GM21367 (cell line): Measurements from ENCODE around the gene AFAP1L1.

ENCODE experiments used
- ATAC-seq: cut with Tn5 transposase; IDR thresholded peaks from one replicate; pipeline ENCODE4 v1.9.1; 2021; ENCODE audit not compliant: unreplicated experiment

The AFAP1L1 gene

DNA sequence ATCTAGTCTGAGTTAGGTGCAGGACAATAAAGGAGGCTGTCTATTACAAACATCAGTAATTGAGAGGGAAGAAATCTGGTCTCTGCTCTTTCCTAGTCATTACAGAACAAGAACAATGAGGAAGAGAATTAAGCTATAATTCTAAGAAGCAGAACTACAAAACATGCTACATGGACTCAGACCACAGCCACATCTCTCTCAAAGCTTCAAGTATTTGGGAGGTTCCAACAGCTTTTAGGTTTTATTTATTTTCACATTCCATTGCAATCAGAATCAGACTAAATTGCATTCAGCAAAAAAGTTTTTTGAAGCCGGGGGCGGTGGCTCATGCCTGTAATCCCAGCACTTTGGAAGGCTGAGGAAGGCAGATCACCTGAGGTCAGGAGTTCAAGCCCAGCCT, 72.5 kb downstream of the AFAP1L1 start:
- ATAC-seq, result no peak

DNA sequence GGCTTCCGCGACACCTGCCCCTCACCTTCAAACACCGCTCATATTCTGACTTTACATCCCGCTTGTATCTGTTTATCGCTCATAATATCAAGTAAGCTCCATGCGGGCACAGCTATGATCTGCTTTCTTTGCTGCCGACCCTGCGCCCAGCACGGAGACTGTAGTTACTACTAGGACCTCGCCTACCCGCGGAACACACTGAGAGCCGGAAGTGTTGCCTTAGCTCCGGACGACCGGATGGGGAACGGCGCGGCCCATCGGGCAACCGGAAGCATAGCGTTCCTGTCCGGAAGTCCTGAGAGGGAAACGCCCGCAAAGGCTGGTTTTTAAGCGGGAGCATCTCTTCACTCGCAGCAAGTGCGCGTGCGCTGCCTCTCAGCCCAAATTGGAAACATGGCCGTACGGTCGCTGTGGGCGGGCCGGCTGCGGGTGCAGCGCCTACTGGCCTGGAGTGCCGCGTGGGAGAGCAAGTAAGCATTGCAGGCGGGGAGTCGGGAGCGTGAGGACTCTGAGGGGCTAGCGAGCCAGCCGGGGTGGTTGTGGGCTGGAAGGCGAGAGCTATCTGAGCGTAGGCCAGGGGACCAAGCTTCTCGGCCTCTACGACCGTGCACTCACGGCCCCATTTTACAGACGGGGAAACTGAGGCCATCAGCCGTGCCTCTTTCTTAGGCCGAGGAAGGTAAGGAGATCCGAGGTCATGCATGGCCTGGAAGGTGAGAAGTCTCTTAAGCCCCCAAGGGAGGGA, 73.7 kb downstream of the AFAP1L1 start, which contains the start of gene GRPEL2:
TSS of gene GRPEL2 (plus strand) at position 353 of the 745 bp plus-strand sequence. CDS start at position 394, 41 bp downstream.
- ATAC-seq, result peak; percentile 96

GRCh38 chr5:149345892-149346222, 74.2 kb downstream of the AFAP1L1 start:
- ATAC-seq, result no peak

GRCh38 chr5:149348518-149348917, 76.9 kb downstream of the AFAP1L1 start:
- no peak for ATAC-seq

DNA sequence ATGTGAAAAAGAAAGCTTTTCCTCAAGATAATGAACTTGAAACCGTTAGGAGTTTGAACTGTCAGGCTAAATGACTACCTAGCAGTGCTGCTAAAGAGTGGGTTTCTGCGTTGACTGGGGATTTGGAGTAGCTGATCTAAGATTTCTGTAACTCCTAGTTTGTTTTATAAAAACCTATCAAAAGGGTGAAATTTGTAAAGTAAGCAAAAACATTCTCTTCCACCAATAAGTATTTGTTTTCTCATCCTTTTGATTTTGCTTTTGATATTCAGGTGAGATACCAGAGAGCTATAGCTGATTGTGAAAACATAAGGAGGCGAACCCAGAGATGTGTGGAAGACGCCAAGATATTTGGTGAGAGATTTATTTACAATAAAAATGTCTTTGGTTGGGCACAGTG, 77.7 kb downstream of the AFAP1L1 start:
- no peak for ATAC-seq

DNA sequence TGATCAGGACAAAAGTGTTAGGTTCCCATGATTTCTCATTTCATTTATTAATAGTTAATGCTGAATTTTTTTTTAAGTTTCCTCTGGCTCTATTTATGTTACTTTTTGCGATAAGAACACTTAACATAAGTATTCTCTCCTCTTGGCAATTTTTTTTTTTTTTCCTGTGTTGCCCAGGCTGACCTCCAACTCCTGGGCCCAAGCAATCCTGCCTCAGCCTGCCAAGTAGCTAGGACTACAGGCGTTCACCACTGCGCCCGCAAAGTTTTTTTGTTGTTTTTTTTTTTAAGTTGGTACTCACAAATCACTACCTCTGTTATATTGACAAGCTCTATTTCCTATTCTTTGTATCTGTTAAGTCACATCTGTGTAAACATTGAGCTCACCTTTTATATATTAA, 80.5 kb downstream of the AFAP1L1 start:
- ATAC-seq, result no peak

GRCh38 chr5:149353911-149354310, 82.3 kb downstream of the AFAP1L1 start:
- no peak for ATAC-seq

DNA sequence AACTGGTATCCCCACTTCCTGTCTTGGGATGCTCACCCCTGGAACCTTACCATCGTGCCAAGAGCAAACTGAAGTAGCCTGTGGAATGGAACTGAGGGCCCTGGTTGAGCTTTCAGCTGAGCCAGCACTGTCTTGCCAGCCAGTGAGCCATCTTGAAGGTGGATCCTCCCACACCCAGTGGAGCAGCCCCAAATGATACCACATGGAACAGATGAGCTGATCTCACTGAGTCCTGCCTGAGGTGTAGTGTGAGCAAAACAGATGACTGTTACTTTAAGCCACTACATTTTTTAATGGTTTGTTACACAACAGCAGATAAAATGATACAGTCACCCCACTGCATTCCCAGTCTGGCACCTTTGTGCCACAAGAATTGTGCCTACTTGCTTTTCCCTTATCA, 84.0 kb downstream of the AFAP1L1 start:
- ATAC-seq, result no peak

- no peak for ATAC-seq
These were observed 84.7 kb downstream of the AFAP1L1 start for GRCh38 chr5:149356391-149356790.

DNA sequence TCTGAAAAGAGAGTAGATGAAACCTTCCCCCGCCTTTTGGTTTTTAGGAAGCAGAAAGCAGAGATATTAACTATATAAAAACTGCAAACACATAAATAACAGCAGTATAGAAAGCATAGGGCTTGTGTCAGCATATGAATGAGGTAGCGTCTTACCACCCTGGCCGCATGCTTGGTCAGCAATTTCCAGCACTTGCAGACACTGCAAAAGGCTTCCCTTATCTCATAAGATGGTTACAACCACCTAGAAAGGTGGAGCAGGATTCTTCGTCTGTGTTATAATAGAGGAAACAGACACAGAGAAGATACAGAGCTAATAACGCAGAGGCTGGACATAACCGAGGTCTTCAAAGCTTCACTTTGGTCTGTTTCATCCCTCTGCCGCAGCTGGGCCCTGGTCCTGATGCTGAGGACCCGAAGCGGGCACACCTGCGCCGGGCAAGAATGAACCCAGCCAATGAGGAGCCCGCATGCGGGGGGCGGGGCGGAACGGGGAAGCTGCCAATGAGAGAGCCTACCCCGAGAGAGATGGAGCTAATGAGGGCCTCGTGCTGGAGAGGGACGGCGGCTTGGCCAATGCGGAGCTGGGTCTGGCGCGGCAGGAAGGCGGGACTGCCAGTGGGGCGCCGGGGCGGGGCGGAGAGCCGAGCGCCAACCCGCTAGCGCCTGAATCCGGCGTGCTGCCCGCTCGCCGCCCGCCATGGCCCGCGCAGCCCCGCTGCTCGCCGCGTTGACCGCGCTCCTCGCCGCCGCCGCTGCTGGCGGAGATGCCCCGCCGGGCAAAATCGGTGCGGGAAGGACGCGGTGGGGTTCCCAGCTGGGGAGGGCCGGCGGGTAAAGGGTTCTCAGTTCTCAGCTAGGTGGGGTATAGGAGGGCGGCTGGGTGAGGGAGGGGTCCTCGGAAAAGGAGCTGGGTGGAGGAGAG, 86.0 kb downstream of the AFAP1L1 start, which contains the start of gene PCYOX1L:
TSS of gene PCYOX1L (plus strand) at position 677 of the 924 bp plus-strand sequence. CDS start at position 700, 23 bp downstream.
- peak; percentile 99 for ATAC-seq

DNA sequence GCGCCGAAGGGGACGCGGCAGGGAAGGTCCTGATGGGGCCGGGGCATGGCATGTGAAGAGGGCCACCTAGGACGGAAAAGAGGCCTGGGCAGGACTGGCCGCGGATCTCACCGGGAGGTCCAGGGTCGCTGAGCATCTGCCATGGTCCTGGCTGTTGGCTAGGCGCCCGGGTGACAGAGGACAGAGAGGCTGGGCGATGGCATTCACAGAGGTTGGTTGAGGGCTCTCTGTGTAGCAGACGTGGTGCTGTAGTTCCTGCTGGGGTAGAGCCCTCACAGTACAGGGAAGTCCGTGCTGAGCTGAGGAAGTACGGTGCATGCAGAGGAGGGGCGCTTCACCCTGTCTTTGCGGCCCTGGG, 86.6 kb downstream of the AFAP1L1 start:
- peak; percentile 4 for ATAC-seq

GRCh38 chr5:149358868-149359495, 87.3 kb downstream of the AFAP1L1 start:
- ATAC-seq, result no peak

DNA sequence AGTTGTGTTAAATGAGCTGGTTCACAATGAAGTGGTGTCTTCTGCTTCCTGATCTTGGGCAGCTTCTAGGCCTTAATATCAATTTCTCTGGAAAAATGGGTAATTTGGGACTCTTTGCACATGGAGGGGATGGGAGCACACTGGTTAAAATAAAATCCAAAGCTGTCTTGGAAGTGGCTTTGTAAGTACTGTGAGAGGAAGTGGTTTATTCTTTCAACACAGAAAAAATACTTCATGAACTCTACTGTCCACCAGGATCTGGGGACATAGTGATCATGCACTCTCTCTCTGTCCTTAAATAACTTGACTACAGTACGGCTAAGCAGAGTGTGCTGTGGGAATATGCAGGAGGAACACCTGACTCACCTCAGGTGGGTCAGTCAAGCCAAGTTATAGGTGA, 88.6 kb downstream of the AFAP1L1 start:
- ATAC-seq, result no peak

DNA sequence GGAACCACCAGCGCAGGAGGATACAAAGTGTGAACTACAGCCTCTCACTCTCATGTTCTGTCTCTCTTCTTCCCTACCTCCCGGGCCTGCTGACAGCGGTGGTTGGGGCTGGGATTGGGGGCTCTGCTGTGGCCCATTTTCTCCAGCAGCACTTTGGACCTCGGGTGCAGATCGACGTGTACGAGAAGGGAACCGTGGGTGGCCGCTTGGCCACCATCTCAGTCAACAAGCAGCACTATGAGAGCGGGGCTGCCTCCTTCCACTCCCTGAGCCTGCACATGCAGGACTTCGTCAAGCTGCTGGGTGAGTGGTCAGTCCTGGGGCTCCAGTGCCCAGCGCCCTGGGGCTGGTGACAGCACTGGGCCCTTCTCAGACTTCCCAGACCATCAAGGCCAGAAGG, 90.9 kb downstream of the AFAP1L1 start:
- ATAC-seq, result no peak

DNA sequence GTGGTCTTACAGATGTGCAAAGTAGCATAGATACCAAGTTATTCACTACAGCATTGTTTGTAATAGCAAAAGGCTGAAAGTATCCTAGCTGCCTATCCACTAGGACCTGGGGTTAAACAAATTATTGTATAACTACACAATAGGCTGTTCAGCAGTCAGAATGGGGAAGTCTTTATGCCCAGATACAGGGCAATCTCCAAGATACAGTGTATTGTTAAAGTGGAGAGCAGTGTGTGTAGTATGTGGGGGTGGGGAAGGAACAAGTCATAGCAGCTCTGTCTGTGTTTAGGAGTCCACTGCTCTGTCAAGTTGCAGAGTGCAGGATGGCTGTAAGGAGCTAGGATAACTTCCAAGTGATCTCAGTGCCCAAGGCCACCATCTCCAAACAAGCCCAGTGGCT, 91.7 kb downstream of the AFAP1L1 start:
- ATAC-seq, result no peak

DNA sequence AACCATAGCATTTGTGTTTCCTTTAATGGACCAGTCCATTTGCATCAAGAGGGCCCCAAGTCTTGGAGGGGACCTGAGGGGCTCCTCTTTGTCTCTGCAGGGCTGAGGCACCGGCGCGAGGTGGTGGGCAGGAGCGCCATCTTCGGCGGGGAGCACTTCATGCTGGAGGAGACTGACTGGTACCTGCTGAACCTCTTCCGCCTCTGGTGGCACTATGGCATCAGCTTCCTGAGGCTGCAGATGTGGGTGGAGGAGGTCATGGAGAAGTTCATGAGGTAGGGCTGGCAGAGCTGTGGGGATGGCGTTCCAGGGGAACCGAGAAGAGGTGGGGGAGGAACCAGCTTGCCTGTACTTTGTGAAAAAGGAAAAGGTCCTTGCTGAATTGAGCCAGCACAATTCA, 92.3 kb downstream of the AFAP1L1 start:
- no peak for ATAC-seq

GRCh38 chr5:149364719-149365118, 93.1 kb downstream of the AFAP1L1 start:
- ATAC-seq, result no peak

DNA sequence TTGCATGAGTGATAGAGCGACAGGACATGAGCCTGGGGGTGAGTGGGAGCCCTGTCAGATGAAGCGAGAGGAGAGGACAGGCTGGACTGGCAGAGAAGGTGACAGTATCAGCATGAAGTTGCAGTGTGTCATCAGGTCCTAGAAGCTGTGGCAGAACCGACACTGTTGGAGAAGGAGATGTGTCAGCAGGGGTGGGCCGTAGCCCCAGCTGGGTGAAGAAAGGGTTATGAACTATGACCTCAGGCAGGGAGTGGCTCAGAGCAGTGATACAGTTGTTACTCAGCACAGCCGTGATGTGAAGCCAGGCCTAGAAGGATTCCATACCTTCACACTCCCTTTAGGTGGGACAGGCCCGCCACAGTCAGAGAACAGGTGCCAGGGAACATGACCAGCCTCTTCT, 93.8 kb downstream of the AFAP1L1 start:
- ATAC-seq, result no peak

DNA sequence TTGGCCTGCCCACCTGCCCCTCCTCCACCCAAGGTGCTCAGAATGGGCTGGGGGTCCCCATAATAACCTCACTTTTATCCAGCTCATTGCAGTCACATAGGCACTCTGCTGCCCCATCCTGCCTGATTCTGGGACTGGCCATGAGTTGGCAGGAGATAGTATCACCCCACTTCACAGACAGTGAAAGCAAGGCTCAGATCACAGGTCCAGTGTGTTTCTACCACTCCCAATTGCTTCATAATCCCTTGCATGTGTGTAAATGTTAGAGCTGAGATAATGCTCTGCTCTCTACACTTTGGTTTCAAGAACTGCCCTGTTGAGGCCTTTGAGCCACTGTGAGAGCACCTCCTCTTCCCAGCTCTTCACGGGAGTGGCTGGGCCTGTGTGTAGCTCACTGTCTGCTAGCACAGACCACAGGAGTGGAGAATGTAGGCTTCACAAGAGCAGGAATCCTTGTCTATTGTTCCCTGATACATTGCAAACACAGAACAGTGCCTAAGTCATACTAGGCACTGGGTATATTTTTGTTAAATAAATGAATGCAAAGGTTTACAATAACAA, 94.6 kb downstream of the AFAP1L1 start:
- no peak for ATAC-seq

- peak; percentile 59 for ATAC-seq
These were observed 95.8 kb downstream of the AFAP1L1 start for GRCh38 chr5:149367249-149367971.
